Heart right ventricle (tissue), 16 donors: ENCODE measurements around the gene ZMIZ2. TPM values are rescaled to one million over a fixed set of nuclear protein-coding genes. Genes with fewer than 3 reads are reported as not detected.

Experiments
- ATAC-seq, 8 donors: fragments of 200-7000 bp; cut with Tn5 transposase; one replicate each; pipeline ENCODE4 v1.9.1; 2020; ENCODE audit warnings: mild to moderate bottlenecking in 8 of 8, moderate library complexity in 8 of 8, moderate number of reproducible peaks in 1 of 8
- DNase-seq, 2 donors: peaks; one replicate each; pipeline ENCODE4 v3.0.0-alpha.2; 2020
- H3K27ac ChIP-seq, 10 donors: fragments of 200-600 bp; sonication (generic) in 2 of 10; one replicate each; pipeline versions ENCODE4 v1.5.0 to v1.8.0; 2020 to 2022; ENCODE audit warnings: mild to moderate bottlenecking in 3 of 10
- H3K27me3 ChIP-seq, 7 donors: fragments of 200-600 bp; one replicate each; pipeline ENCODE4 v1.8.0; 2021 to 2022; ENCODE audit warnings: mild to moderate bottlenecking in 2 of 7
- H3K36me3 ChIP-seq, 9 donors: fragments of 200-600 bp; sonication (generic) in 1 of 9; one replicate each; pipeline versions ENCODE4 v1.5.0 to v1.8.0; 2020 to 2022; ENCODE audit warnings: mild to moderate bottlenecking in 2 of 9
- H3K4me1 ChIP-seq, 9 donors: fragments of 200-600 bp; sonication (generic) in 1 of 9; one replicate each; pipeline versions ENCODE4 v1.5.0 to v1.8.0; 2020 to 2022; ENCODE audit warnings: mild to moderate bottlenecking in 4 of 9
- H3K4me3 ChIP-seq, 10 donors: fragments of 200-600 bp; sonication (generic) in 2 of 10; one replicate each; pipeline versions ENCODE4 v1.5.0 to v1.8.0; 2020 to 2022; ENCODE audit warnings: mild to moderate bottlenecking in 7 of 10, moderate library complexity in 2 of 10
- H3K9me3 ChIP-seq, 11 donors: fragments of 200-600 bp in 10 of 11; sonication (generic) in 2 of 11; one replicate each; pipeline versions ENCODE4 v1.5.0 to v1.8.0; 2013 to 2022; ENCODE audit warnings: mild to moderate bottlenecking in 2 of 11, control low read depth in 1 of 11, moderate library complexity in 1 of 11
- WGBS, 2 donors: extraction: QIAGEN DNeasy Blood & Tissue Kit; methylation state at CpG; one replicate each; pipeline ENCODE4 v1.1.7; 2013; ENCODE audit warnings: inconsistent platforms in 1 of 2; 5-methylcytosine and 5-hydroxymethylcytosine counted together
- intact Hi-C, 10 donors: fragments of 100-400 bp; cut with DNase I; formaldehyde crosslinking; loops; one replicate each; pipeline versions ENCODE4 v1.11.1 to v1.14.2; 2022
- polyA plus RNA-seq, 2 donors: library from polyadenylated mRNA; stranded (reverse); fragments of 200-250 nt; gene quantifications; one replicate each; pipeline ENCODE4 v1.2.3, GENCODE V29; 2013
- total RNA-seq, 10 donors: library from RNA; stranded (reverse); fragmentation: NEBNext Ultra II Directional in 3 of 10; extraction: Animal tissue kit (Norgen Biotek cat#: 25700) in 3 of 10; gene quantifications; one replicate each; pipeline versions ENCODE4 v1.2.1 to v1.2.4, GENCODE V29; 2021 to 2023
- TF ChIP-seq, protein P1 (sequence below), 9 donors: fragments of 200-600 bp; sonication (generic) in 2 of 9; IDR thresholded peaks; one replicate each; pipeline versions ENCODE4 v1.5.0 to v1.8.0; 2021 to 2022; ENCODE audit warnings: antibody characterized with exemption in 9 of 9, mild to moderate bottlenecking in 5 of 9, moderate library complexity in 1 of 9
- donor health status: Arrhythmogenic right ventricular cardiomyopathy.
- donor health status: ischemic (EF 13 %, LVEDD 7.1; RV severe dilation, severe dysfunction).
- donor health status: healthy with polysubstance abuse.
- donor health status: DM: no; HTN: yes; CAD: no.
- donor health status: DM: no; HTN: no; CAD: no.
- donor health status: ischemic (EF 25% LVEDD 6.9; RV normal size, moderate dysfunction).
- donor health status: ischemic (EF 25% LVEDD 5.7; RV mildly dilated, moderate dysfunction).
- donor health status: healthy.
- donor health status: DM: yes; HTN: yes; CAD: no.
- donor health status: Ischemic cardiomyopathy.
- donor health status: ischemic (EF 35%, LVEDD 5.7; RV mildly dilated, moderate dysfunction).
- donor health status: nonischemic (EF 11% LVEDD 7.7; RV severe dilation, severe dysfunction).
- donor health status: DM: yes; HTN: yes; CAD: no.
- donor health status: PGD.
- donor health status: ischemic (EF 29% LVEDD 5.4; RV normal size, mild dysfunction).
- donor health status: nonischemic (EF 23%, LVEDD 6.1; RV moderate dilation, normal function).

ZMIZ2 gene
- total and polyA plus RNA-seq, 12 donors: 26.3 to 87.3 (median 47.9) TPM

DNA sequence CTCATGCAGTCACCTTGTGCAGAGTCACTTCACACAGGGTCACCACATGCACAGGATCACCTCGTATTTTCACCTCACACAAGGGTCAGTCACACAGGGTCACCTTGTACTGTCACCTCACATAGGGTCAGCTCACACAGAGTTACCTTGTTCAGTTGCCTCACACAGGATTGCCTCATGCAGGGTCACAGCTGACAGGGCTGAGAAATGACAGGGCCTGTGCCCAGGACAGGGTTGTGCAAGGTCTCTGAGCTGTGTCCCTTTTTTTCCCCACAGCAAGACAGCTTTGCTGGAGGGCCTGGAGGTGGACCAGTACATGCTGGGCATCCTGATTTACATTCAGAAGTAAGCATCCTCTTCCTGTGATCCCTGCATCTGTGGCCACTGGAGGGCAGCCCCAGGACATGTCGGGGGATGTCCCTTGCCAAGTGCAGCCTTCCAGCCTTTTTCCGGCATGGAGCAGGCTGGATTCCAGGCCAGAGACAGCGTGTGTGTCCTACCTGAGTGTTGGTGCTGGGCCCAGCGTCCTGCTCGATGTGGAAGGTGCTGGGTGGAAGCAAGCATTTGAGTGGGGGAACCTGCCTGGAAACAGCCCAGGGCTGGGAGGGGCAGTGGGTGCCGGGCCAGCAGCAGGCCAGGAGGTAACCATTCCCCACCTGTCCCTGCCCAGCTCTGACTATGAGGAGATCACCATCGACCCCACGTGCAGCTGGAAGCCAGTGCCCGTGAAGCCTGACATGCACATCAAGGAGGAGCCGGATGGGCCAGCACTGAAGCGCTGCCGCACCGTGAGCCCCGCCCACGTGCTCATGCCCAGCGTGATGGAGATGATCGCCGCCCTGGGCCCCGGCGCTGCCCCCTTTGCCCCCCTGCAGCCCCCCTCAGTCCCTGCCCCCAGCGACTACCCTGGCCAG lies 16.3 kb downstream of the ZMIZ2 start:
- Histone ChIP-seq H3K27me3 (no peaks in the 10 kb centered on the region), H3K4me3 (no peak overlapping the region), H3K36me3 (peaks cover 5 to 85% (median 55%) of the 10 kb centered on the region in 9 donors), H3K4me1 (peaks cover 25 to 38% (median 29%) of the 10 kb centered on the region in 9 donors), H3K27ac (no peak overlapping the region), H3K9me3 (no peaks in the 10 kb centered on the region)
- 86 to 87% methylated on average over 22 of the region's 22 CpGs for WGBS, 2 donors
- intact Hi-C loops: loop anchor here in 2 of 10 donors (5.0 to 10.0 kb wide), 2 partner anchors 32 to 180 kb away; partner anchors contain the start of genes PPIA (in 1 of the 2) and TMED4 (in 1 of the 2)
- ATAC-seq (no peak), DNase-seq (no peak)
- TF ChIP-seq, protein P1, sequence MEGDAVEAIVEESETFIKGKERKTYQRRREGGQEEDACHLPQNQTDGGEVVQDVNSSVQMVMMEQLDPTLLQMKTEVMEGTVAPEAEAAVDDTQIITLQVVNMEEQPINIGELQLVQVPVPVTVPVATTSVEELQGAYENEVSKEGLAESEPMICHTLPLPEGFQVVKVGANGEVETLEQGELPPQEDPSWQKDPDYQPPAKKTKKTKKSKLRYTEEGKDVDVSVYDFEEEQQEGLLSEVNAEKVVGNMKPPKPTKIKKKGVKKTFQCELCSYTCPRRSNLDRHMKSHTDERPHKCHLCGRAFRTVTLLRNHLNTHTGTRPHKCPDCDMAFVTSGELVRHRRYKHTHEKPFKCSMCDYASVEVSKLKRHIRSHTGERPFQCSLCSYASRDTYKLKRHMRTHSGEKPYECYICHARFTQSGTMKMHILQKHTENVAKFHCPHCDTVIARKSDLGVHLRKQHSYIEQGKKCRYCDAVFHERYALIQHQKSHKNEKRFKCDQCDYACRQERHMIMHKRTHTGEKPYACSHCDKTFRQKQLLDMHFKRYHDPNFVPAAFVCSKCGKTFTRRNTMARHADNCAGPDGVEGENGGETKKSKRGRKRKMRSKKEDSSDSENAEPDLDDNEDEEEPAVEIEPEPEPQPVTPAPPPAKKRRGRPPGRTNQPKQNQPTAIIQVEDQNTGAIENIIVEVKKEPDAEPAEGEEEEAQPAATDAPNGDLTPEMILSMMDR (IDR thresholded peaks at IDR 0.05): peak in 1 of 9 donors; percentile 17

DNA sequence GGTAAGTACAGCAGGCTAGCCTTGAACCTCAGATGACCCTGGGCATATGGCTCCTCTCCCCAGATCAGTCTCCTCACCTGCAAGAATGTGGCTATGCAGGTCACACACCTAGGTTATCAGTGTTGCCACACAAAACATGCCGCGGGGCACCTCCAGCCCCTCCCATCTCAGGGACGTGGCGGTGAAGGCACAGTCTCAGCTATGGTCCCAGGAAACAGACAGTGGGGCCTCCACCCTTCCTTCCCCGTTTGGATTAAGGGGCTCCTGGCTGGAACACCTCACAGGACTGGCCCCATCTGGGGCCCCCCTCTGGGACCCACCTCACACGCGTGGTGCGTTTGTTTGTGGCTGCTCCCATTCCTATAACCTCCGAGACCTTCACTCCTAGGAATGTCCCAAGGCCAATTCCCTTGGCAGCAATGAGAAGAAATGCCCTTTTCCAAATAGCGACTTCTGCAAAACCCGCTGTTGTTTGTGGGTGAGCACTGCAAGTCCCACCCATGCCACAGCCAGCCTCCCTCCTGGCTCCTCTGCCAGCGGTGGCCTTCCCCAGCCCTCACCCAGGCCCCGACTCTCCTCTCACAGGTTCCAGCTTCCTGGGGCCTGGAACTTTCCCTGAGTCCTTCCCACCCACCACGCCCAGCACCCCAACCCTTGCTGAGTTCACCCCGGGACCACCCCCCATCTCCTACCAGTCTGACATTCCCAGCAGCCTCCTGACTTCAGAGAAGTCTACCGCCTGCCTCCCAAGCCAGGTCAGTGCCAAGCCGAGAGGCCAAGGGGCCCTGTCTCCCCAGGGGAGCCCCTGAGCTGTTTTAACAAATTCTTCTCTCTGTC lies 17.1 kb downstream of the ZMIZ2 start:
- ATAC-seq: no peak
- intact Hi-C loops: loop anchor here in 1 of 10 donors (10.0 kb wide), 1 partner anchor 181 kb away; the partner anchor contains the start of gene TMED4
- 92% methylated on average over 17 of the region's 17 CpGs for WGBS, 2 donors
- Histone ChIP-seq H3K27me3 (no peaks in the 10 kb centered on the region), H3K4me1 (peaks cover 25 to 47% (median 37%) of the 10 kb centered on the region in 9 donors), H3K27ac (no peak overlapping the region), H3K4me3 (no peak overlapping the region), H3K36me3 (peaks cover 5 to 76% (median 55%) of the 10 kb centered on the region in 9 donors), H3K9me3 (no peaks in the 10 kb centered on the region)
- DNase-seq: no peak
- TF ChIP-seq, protein P1 (IDR thresholded peaks at IDR 0.05): no peak

DNA sequence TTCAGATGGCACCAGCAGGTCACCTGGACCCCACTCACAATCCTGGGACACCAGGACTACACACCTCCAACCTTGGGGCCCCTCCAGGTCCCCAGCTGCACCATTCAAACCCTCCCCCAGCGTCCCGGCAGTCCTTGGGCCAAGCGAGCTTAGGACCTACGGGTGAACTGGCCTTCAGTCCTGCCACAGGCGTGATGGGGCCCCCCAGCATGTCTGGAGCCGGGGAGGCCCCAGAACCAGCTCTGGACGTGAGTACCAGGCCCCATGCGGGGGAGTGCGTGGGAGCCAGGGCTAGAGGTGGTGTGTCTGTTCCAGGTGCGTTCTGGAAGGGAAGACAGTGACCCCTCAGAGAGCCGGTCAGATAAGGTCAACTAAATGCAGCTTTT lies 17.8 kb downstream of the ZMIZ2 start:
- Histone ChIP-seq H3K27me3 (no peaks in the 10 kb centered on the region), H3K27ac (no peak overlapping the region), H3K36me3 (peaks cover 5 to 70% (median 55%) of the 10 kb centered on the region in 9 donors), H3K4me1 (peaks cover 25 to 47% (median 38%) of the 10 kb centered on the region in 9 donors), H3K4me3 (no peak overlapping the region), H3K9me3 (no peaks in the 10 kb centered on the region)
- ATAC-seq (no peak), DNase-seq (no peak)
- intact Hi-C loops: loop anchor here in 1 of 10 donors (10.0 kb wide), 1 partner anchor 182 kb away; the partner anchor contains the start of gene TMED4
- TF ChIP-seq, protein P1 (IDR thresholded peaks at IDR 0.05): no peak
- WGBS, 2 donors: 89 to 90% methylated on average over 11 of the region's 11 CpGs
